Right lung (tissue), 5 donors: ENCODE measurements around the gene TNFRSF11A. TPM values are rescaled to one million over a fixed set of nuclear protein-coding genes. Genes with fewer than 3 reads are reported as not detected.

ENCODE experiments used
- DNase-seq, 2 donors: peaks; one replicate each; pipeline ENCODE4 v3.0.0-alpha.2; 2013
- polyA plus RNA-seq, 5 donors: library from polyadenylated mRNA; unstranded; fragments of 120-200 nt; gene quantifications; one replicate each; pipeline versions ENCODE4 v1.2.1 to v1.2.3, GENCODE V29; 2013; ENCODE audit warnings: inconsistent platforms in 1 of 5, low replicate concordance in 1 of 5; ENCODE audit not compliant: insufficient read length in 5 of 5, insufficient read depth in 1 of 5

Gene TNFRSF11A
- polyA plus RNA-seq, 5 donors: 2.8 to 4.4 (median 3.9) TPM

GRCh38 chr18:62379051-62379450 is 53.9 kb downstream of the TNFRSF11A start:
- DNase-seq: no peak

DNA sequence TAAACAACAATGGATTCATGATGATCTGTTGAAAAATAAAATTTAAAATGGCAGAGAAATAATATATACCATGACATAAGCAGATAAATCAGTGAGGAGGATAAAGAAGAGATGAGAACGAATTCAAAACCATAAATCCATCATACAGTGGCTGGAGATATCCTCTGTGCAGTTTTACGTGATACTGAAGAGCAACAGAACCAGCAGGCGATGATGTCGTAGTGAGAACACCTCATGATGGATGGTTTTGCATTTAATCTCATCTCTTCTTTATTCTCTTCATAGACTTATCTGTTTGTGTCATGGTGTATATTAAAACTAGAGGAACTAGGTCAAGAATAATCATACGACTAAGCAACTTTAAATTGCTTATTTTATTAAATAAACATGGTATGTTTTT is 56.3 kb downstream of the TNFRSF11A start:
- no peak for DNase-seq

DNA sequence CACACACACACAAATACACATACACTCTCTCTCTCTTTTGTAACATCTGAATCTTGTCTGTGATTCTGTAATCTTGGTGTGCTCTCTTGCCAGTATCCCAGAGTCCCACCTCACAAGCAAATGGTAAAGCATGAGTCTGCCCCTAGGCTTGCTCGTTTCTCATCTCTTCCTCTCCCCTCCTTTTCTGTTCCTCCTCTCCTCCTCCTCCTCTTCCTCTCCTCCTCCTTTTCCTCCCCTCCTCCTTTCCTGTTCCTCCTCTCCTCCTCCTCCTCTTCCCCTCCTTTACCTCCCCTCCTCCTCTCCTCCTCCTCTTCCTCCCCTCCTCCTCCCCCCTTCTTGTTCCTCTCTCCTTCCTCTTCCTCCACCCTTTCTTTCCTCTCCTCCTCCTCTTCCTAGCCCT is 59.0 kb downstream of the TNFRSF11A start:
- no peak for DNase-seq

GRCh38 chr18:62384610-62385097 is 59.5 kb downstream of the TNFRSF11A start:
- DNase-seq: no peak

- DNase-seq: no peak
Measured at GRCh38 chr18:62386091-62386490, 61.0 kb downstream of the TNFRSF11A start.

DNA sequence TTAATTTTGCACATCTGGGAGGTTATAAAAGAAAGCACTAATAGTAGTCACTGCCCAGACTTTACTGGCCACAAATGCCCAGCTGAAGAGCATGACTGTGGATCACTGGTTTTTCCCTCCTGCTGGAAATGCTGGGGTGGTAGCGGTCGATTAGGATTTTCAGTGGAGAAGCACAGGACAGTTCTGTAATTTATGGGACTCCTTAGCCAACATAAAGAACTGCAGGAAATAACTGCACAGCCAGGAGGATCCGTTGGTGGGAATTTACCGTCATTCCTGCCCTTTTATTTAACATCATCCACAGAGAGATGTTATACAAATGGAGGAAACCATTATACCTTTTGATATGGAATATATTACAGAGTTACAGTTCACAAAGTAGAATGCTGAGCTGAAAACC is 61.5 kb downstream of the TNFRSF11A start:
- no peak for DNase-seq

DNA sequence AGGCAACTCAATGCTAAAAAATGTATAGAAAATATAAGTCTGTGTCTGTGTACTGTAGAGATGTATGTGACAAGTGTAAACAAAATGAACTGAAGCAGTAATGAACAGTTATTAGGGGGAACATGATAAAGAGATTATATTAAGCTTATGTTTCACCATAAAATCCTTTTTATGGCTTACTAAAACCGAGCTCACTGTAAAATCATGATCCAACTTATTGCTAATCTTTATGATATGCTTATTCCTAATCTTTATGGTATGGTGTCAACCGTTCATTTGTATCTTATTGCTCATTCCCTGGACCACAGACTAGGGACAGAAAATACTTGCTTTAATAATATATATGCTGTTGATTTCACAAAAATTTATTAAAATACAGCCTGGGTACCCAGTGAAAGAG is 62.1 kb downstream of the TNFRSF11A start:
- no peak for DNase-seq

DNA sequence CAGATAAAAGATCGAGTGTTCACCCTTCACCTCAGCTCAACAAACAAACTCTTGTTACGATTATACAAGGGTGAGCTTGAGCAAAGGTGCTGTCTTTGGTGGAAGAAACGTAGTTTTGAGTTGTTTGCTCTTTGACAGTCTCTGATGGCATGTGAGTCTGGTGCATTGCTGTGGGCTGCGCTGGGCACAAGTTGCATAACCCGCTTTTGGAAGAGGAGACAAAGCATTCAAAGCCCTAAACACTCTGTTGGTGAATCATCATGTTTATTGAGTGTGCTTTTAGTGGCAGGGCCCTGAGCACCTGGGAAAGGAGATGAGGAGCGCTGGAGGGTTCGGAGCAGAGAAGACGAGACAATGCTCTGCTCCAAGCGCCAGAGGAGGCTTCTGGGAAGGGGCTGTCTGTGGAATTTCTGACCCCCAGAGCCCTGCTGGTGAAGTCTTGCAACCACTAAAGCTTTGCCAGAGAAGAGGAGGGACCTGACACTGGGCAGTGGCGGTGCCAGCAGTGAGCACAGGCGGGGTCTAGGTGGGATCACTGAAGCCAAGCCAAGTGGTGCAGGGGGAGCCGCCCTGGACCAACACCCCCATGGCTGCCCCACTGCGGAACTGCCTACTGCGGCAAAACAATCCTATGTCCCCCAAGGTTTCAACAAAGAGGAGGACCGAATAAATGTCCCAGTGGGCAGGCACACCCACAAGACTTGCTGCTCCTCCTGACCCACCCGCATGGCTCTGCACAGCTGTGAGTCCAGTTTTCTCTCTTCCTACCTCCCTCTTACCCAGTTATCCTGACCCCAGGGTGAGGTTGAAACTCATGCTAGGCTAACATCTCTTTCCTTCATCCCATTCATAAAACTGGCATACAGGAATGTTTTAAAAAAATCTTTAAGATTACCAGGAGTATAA is 64.0 kb downstream of the TNFRSF11A start:
- no peak for DNase-seq

DNA sequence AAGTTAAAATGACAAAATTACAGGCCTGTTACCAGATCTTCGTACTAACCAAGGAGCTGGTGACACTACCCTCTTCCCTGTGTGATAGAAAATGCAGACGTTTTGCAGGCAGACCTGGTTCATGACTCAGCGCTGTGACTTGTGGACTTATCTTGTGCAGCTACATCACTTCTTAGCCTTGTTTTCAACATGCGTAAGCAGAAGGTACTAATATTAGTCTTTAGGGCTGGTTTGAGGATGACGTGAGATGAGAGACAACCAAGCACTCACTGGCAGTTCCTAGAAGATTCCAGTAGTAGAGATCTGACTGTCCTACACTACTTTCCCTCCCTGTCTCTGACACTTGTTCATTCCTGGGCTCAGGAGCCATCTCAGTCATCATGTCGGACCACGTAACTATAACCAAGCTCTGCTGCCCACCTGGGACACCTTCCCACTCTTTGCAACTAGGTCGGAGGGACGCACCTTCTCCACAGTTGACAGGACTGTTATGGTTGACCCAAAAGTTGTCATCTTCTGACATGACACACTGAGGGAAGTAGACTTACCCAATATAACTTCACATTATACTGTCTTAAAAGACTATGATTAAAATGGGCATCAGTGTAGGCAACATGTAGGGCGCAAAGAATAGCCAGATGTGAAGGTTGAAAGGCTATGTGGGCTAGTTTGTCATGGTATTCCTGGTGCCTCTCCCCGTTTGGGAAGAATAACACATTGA is 64.8 kb downstream of the TNFRSF11A start:
- no peak for DNase-seq

DNA sequence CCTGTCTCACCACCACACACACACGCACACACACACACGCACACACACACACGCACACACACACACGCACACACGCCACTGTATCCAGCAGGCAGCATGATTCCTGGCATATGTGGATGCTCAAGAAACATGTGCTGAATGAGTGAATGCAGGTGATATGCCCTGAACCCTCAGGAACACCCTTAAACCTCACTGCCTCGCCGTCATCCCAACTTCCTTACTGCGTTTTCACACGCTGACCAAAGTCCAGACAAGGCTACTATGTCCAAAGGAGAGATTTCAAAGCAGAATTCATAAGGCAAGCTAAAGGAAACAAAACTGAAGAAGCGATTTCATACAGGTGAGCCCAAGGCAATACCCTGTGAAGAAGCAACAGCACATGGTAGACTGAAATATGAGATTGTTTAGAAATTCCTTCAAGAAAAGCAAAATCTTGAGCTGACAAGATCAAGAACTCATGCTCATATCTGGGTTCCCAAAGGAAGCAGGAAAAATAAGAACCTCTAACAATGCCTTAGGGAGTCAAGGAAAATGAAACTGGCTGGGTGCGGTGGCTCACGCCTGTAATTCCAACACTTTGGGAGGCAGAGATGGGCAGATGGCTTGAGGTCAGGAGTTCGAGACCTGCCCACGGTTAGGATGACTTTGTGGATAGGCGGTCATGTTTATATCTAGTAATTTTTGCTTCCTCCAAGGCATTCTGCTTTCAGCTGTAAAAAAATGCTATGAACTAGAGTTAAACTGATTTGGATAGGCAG is 69.1 kb downstream of the TNFRSF11A start:
- no peak for DNase-seq

- no peak for DNase-seq
Measured at GRCh38 chr18:62396381-62396780, 71.3 kb downstream of the TNFRSF11A start.

DNA sequence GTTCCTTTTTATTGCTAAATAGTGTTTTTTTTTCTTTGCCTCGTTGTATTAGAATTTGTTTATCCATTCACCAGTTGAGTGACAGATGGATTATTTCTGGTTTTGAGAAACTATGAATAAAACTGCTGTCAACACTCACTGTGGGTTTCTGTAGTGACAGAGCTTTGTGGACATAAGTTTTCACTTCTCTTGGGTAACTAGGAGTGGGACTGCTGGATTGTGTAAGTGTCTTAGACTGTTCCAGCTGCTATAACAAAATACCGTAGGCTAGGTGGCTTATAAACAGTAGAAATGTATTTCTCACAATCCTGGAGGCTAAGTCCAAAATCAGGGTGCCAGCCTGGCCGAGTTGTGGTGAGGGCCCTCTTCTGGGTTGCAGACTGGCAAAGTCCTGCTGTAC is 71.9 kb downstream of the TNFRSF11A start:
- no peak for DNase-seq

DNA sequence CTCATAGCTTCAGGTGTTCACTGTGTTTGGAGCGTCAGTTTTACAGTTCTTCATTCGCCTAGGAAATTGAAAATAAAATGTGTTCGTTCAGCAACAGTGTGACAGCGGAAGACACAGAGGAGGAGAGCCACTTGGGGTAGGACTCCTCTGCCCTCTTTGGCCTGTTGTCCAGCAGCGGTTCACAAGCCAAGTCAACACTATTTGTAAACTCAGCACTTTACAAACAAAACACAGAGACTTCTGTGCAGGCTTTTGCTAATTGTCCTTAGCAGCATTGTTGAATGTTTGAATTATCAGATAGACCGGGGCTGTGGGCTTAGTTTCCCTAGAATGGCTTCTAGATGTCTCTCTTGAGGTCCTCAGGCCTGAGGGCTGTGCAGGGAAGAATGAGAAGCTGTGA is 73.2 kb downstream of the TNFRSF11A start:
- no peak for DNase-seq

- DNase-seq: no peak
Measured at GRCh38 chr18:62399276-62399675, 74.2 kb downstream of the TNFRSF11A start.

DNA sequence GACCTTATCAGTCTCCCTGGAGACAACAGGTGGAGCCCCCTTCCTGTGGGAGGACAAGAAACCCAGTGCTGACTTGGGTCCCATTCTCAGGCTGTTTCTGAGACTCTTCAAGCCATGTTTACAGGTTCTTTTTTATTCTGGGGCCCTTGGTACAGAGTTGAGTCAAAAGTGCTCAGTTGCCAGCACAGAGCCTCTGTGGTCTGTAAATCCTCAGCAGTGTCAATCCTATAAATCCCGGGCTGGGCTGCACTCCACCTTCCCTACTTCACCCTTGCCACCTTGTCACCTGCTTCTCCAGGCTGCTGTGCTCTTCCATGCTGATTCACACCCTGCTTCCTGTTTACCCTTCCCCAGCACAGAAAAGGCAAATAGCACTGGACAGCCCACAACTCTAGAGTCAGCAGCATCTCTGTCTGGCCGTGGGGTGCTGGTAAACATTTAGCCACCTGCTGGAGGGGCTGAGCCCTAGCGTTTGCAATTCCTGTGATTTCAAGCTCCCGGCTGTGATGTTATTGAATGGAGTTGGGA is 74.7 kb downstream of the TNFRSF11A start:
- no peak for DNase-seq

DNA sequence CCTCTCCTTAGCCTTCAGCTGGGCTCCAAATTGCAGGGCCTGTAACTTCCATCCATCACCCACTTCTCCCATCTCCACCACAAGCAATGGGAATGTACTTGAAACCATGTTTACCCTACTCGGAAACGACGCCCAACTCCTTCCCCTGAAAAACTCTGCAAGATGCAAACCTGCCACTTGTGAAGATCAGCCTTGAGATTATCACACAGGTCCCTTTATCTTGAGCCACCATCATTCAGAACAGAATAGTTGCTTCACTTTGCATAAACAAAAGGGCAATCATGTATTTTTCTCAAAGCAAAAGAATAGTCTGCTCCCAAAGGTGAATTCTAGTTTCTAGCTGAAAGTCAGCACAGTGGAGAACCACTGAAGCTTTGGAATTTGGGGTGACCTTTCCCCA is 75.8 kb downstream of the TNFRSF11A start:
- no peak for DNase-seq

GRCh38 chr18:62402342-62402948 is 77.3 kb downstream of the TNFRSF11A start:
- no peak for DNase-seq

DNA sequence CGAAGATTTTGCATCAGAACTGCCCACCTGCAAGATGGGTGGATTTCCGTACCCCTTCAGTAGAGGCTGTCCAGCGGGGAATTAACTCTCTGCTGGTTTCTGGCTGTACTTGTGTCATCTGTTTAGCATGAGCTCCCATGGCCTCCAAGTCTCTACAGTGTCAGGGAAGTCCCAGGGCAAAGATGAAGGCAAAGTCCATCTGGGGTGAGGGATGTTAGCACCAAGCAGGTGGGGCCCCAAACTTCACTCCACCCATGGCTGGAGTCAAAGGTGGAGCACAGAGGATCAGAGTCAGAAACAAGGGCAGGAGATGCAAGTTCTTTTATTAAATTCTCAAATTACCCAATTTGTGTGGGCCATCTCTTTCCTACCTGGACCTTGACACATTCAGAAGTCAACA is 78.0 kb downstream of the TNFRSF11A start:
- no peak for DNase-seq

DNA sequence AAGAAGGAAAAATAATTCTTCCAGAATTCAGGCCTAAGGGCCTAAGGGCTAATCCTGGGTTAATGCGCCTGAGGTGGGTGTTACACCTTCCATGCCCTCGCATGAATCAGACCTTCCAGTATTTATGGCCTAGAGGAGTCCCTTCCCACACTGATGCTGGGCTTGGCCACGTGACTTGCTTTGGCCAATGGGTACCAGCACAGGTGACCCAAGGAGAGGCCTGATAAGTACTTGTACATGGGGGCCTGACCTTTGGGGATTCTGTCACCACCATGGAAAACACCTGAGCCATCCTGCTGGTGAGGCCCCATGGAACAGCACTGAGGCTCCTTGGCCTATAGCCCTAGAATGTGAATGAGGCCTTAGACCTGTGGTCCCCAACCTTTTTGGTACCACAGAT is 79.8 kb downstream of the TNFRSF11A start:
- DNase-seq: no peak

DNA sequence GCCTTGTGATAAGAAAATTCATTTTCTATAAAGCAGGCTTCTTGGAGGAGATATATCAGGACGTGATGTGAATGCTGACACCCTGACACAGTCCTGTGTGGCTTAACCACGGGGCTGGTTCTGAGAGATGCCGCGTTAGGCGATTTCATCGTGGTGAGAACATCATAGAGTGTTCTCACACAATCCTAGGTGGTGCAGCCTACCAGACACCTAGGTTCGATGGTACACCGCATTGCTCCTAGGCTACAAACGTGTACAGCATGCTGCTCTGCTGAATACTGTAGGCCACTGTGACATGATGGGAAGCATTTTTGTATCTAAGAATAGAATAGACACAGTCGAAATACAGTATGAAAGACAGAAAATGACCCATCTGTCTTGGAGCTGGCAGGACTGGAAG is 82.5 kb downstream of the TNFRSF11A start:
- no peak for DNase-seq

DNA sequence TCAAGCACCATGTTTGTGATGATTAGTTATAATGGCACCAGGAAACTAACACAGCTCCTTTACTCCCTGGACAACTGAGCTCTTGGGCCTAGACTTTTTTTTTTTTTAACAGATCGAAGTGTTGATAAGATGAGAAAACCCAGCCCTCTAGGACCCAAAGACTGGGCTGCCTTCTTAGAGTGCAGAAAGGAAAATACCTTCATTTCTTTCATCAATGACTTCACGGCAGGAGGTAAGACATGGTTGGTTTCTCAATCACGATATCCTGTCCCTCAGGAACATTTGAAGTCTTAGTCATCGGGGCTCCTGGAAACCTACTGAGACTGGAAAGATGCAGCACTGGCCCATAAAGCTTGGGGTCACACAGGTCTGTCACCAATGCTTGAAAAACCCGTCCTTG is 84.7 kb downstream of the TNFRSF11A start:
- no peak for DNase-seq
